Heart right ventricle (tissue), 16 donors: Measurements from ENCODE around the gene KHDRBS2. TPM values are rescaled to one million over a fixed set of nuclear protein-coding genes. Genes with fewer than 3 reads are reported as not detected.

ENCODE experiments used
- ATAC-seq, 8 donors: fragments of 200-7000 bp; cut with Tn5 transposase; one replicate each; pipeline ENCODE4 v1.9.1; 2020; ENCODE audit warnings: mild to moderate bottlenecking in 8 of 8, moderate library complexity in 8 of 8, moderate number of reproducible peaks in 1 of 8
- DNase-seq, 2 donors: peaks; one replicate each; pipeline ENCODE4 v3.0.0-alpha.2; 2020
- H3K27ac ChIP-seq, 10 donors: fragments of 200-600 bp; sonication (generic) in 2 of 10; one replicate each; pipeline versions ENCODE4 v1.5.0 to v1.8.0; 2020 to 2022; ENCODE audit warnings: mild to moderate bottlenecking in 3 of 10
- H3K27me3 ChIP-seq, 7 donors: fragments of 200-600 bp; one replicate each; pipeline ENCODE4 v1.8.0; 2021 to 2022; ENCODE audit warnings: mild to moderate bottlenecking in 2 of 7
- H3K36me3 ChIP-seq, 9 donors: fragments of 200-600 bp; sonication (generic) in 1 of 9; one replicate each; pipeline versions ENCODE4 v1.5.0 to v1.8.0; 2020 to 2022; ENCODE audit warnings: mild to moderate bottlenecking in 2 of 9
- H3K4me1 ChIP-seq, 9 donors: fragments of 200-600 bp; sonication (generic) in 1 of 9; one replicate each; pipeline versions ENCODE4 v1.5.0 to v1.8.0; 2020 to 2022; ENCODE audit warnings: mild to moderate bottlenecking in 4 of 9
- H3K4me3 ChIP-seq, 10 donors: fragments of 200-600 bp; sonication (generic) in 2 of 10; one replicate each; pipeline versions ENCODE4 v1.5.0 to v1.8.0; 2020 to 2022; ENCODE audit warnings: mild to moderate bottlenecking in 7 of 10, moderate library complexity in 2 of 10
- H3K9me3 ChIP-seq, 11 donors: fragments of 200-600 bp in 10 of 11; sonication (generic) in 2 of 11; one replicate each; pipeline versions ENCODE4 v1.5.0 to v1.8.0; 2013 to 2022; ENCODE audit warnings: mild to moderate bottlenecking in 2 of 11, control low read depth in 1 of 11, moderate library complexity in 1 of 11
- CTCF ChIP-seq, 9 donors: fragments of 200-600 bp; sonication (generic) in 2 of 9; IDR thresholded peaks; one replicate each; pipeline versions ENCODE4 v1.5.0 to v1.8.0; 2021 to 2022; ENCODE audit warnings: antibody characterized with exemption in 9 of 9, mild to moderate bottlenecking in 5 of 9, moderate library complexity in 1 of 9
- WGBS, 2 donors: extraction: QIAGEN DNeasy Blood & Tissue Kit; methylation state at CpG; one replicate each; pipeline ENCODE4 v1.1.7; 2013; ENCODE audit warnings: inconsistent platforms in 1 of 2; 5-methylcytosine and 5-hydroxymethylcytosine counted together
- intact Hi-C, 10 donors: fragments of 100-400 bp; cut with DNase I; formaldehyde crosslinking; loops; one replicate each; pipeline versions ENCODE4 v1.11.1 to v1.14.2; 2022
- polyA plus RNA-seq, 2 donors: library from polyadenylated mRNA; stranded (reverse); fragments of 200-250 nt; gene quantifications; one replicate each; pipeline ENCODE4 v1.2.3, GENCODE V29; 2013
- total RNA-seq, 10 donors: library from RNA; stranded (reverse); fragmentation: NEBNext Ultra II Directional in 3 of 10; extraction: Animal tissue kit (Norgen Biotek cat#: 25700) in 3 of 10; gene quantifications; one replicate each; pipeline versions ENCODE4 v1.2.1 to v1.2.4, GENCODE V29; 2021 to 2023
- donor health status: Arrhythmogenic right ventricular cardiomyopathy.
- donor health status: ischemic (EF 13 %, LVEDD 7.1; RV severe dilation, severe dysfunction).
- donor health status: healthy with polysubstance abuse.
- donor health status: DM: no; HTN: yes; CAD: no.
- donor health status: DM: no; HTN: no; CAD: no.
- donor health status: ischemic (EF 25% LVEDD 6.9; RV normal size, moderate dysfunction).
- donor health status: ischemic (EF 25% LVEDD 5.7; RV mildly dilated, moderate dysfunction).
- donor health status: healthy.
- donor health status: DM: yes; HTN: yes; CAD: no.
- donor health status: Ischemic cardiomyopathy.
- donor health status: ischemic (EF 35%, LVEDD 5.7; RV mildly dilated, moderate dysfunction).
- donor health status: nonischemic (EF 11% LVEDD 7.7; RV severe dilation, severe dysfunction).
- donor health status: DM: yes; HTN: yes; CAD: no.
- donor health status: PGD.
- donor health status: ischemic (EF 29% LVEDD 5.4; RV normal size, mild dysfunction).
- donor health status: nonischemic (EF 23%, LVEDD 6.1; RV moderate dilation, normal function).

KHDRBS2 gene
- total and polyA plus RNA-seq, 12 donors: 0.09 to 0.15 (median 0.14) TPM; not detected in 9

- H3K4me3 ChIP-seq: no peak overlapping the region
- no peaks in the 10 kb centered on the region for H3K4me1 ChIP-seq
- no peak for ATAC-seq
- DNase-seq: no peak
- no peaks in the 10 kb centered on the region for H3K27me3 ChIP-seq
- no peak for TF ChIP-seq CTCF (IDR thresholded peaks at IDR 0.05)
- intact Hi-C loops: no loop called here
- no peaks in the 10 kb centered on the region for H3K9me3 ChIP-seq
- no peaks in the 10 kb centered on the region for H3K36me3 ChIP-seq
- WGBS, 2 donors: 15 to 20% methylated on average over 4 of the region's 4 CpGs
- no peak overlapping the region for H3K27ac ChIP-seq
These were observed 138.8 kb downstream of the KHDRBS2 start for GRCh38 chr6:62146954-62147853.

- Histone ChIP-seq H3K4me3 (no peak overlapping the region), H3K27me3 (no peaks in the 10 kb centered on the region), H3K4me1 (no peaks in the 10 kb centered on the region), H3K27ac (no peak overlapping the region), H3K9me3 (peaks cover 0 to 5% (median 0%) of the 10 kb centered on the region in 11 donors), H3K36me3 (no peaks in the 10 kb centered on the region)
- TF ChIP-seq CTCF (IDR thresholded peaks at IDR 0.05): no peak
- 68 to 73% methylated on average over 1 of the region's 1 CpG for WGBS, 2 donors
- intact Hi-C loops: no loop called here
- no peak for DNase-seq
- no peak for ATAC-seq
These were observed 156.9 kb downstream of the KHDRBS2 start for GRCh38 chr6:62129127-62129526.

GRCh38 chr6:62119401-62119800, 166.6 kb downstream of the KHDRBS2 start:
- H3K4me1 ChIP-seq: no peaks in the 10 kb centered on the region
- H3K9me3 ChIP-seq: peaks cover 0 to 52% (median 6%) of the 10 kb centered on the region in 11 donors
- no peak for TF ChIP-seq CTCF (IDR thresholded peaks at IDR 0.05)
- no peak overlapping the region for H3K27ac ChIP-seq
- intact Hi-C loops: no loop called here
- no peaks in the 10 kb centered on the region for H3K36me3 ChIP-seq
- H3K4me3 ChIP-seq: no peak overlapping the region
- DNase-seq (no peak), ATAC-seq (no peak)
- WGBS, 2 donors: 6 to 53% methylated on average over 1 of the region's 1 CpG
- no peaks in the 10 kb centered on the region for H3K27me3 ChIP-seq

GRCh38 chr6:62103186-62103859, 182.7 kb downstream of the KHDRBS2 start:
- WGBS, 2 donors: 81 to 87% methylated on average over 8 of the region's 8 CpGs
- no peak for TF ChIP-seq CTCF (IDR thresholded peaks at IDR 0.05)
- no peak overlapping the region for H3K27ac ChIP-seq
- no peaks in the 10 kb centered on the region for H3K36me3 ChIP-seq
- no peaks in the 10 kb centered on the region for H3K4me1 ChIP-seq
- no peak for ATAC-seq
- no peak for DNase-seq
- peaks cover 0 to 48% (median 0%) of the 10 kb centered on the region in 11 donors for H3K9me3 ChIP-seq
- intact Hi-C loops: no loop called here
- no peak overlapping the region for H3K4me3 ChIP-seq
- H3K27me3 ChIP-seq: no peaks in the 10 kb centered on the region
